SK-N-SH (cell line): Measurements from ENCODE around the gene GRIK3. TPM values are rescaled to one million over a fixed set of nuclear protein-coding genes. Genes with fewer than 3 reads are reported as not detected.

Experiments used
- CTCF ChIA-PET: fragments of 300-600, 350-600 bp; formaldehyde crosslinking; extraction: SDS; loops from one replicate; lab custom pipeline; 2021; lab: Yijun Ruan, JAX
- POLR2A ChIA-PET: fragments of 350-600 bp; sonication (Branson Sonifier 250); formaldehyde crosslinking; extraction: SDS; loops from one replicate; lab custom pipeline; 2020; ENCODE audit warnings: antibody characterized with exemption, inconsistent platforms; lab: Yijun Ruan, JAX
- DNase-seq: peaks from one replicate; pipeline ENCODE4 v3.0.0; 2012
- H2AFZ ChIP-seq: fragments of 200-600 bp; sonication (generic); 2 replicates; pipeline ENCODE4 v1.8.1; 2016; ENCODE audit warnings: antibody characterized with exemption, mild to moderate bottlenecking, low read depth
- H3F3A ChIP-seq: fragments of 200-600 bp; sonication (generic); replicated peaks from 2 replicates; pipeline ENCODE3; 2016; ENCODE audit warnings: antibody characterized with exemption, mild to moderate bottlenecking; ENCODE audit not compliant: insufficient read depth
- H3K27ac ChIP-seq, 2 experiments: fragments of 200-500 bp in 1 of 2; fragments of 200-600 bp in 1 of 2; sonication (Bioruptor generic) in 1 of 2; sonication (generic), shearing (Covaris generic) in 1 of 2; 2 replicates each; pipeline versions ENCODE4 v1.5.1 to v1.6.1; 2014 to 2016; ENCODE audit warnings: low read depth in 2 of 2, inconsistent platforms in 1 of 2, low read length in 1 of 2, mild to moderate bottlenecking in 1 of 2, mixed read lengths in 1 of 2
- H3K27me3 ChIP-seq: fragments of 200-600 bp; sonication (generic), shearing (Covaris generic); 2 replicates; pipeline ENCODE4 v1.6.1; 2016; ENCODE audit warnings: mixed run types; ENCODE audit not compliant: insufficient read depth
- H3K36me3 ChIP-seq, 2 experiments: fragments of 200-500 bp in 1 of 2; fragments of 200-600 bp in 1 of 2; sonication (Bioruptor generic) in 1 of 2; sonication (generic) in 1 of 2; replicated peaks in 1 of 2; 2 replicates each; pipeline versions ENCODE3 to v1.5.1; 2014 to 2016; ENCODE audit warnings: low read length in 1 of 2, mild to moderate bottlenecking in 1 of 2; ENCODE audit not compliant: insufficient read depth in 2 of 2, control insufficient read depth in 1 of 2
- H3K4me1 ChIP-seq, 2 experiments: fragments of 200-500 bp in 1 of 2; fragments of 200-600 bp in 1 of 2; sonication (Bioruptor generic) in 1 of 2; sonication (generic), shearing (Covaris generic) in 1 of 2; 2 replicates each; pipeline versions ENCODE4 v1.5.1 to v1.6.1; 2014 to 2016; ENCODE audit warnings: low read depth in 1 of 2, low read length in 1 of 2, mixed run types in 1 of 2; ENCODE audit not compliant: insufficient read depth in 2 of 2, control insufficient read depth in 1 of 2
- H3K4me2 ChIP-seq: fragments of 200-600 bp; sonication (generic), shearing (Covaris generic); 2 replicates; pipeline ENCODE4 v1.6.1; 2017; ENCODE audit warnings: mixed run types
- H3K4me3 ChIP-seq, 2 experiments: fragments of 200-500 bp in 1 of 2; fragments of 200-600 bp in 1 of 2; sonication (Bioruptor generic) in 1 of 2; sonication (generic), shearing (Covaris generic) in 1 of 2; 2 replicates each; pipeline versions ENCODE4 v1.5.1 to v1.8.1; 2014 to 2016; ENCODE audit warnings: low read depth in 2 of 2, inconsistent platforms in 1 of 2, low read length in 1 of 2, mild to moderate bottlenecking in 1 of 2, mixed read lengths in 1 of 2, moderate library complexity in 1 of 2
- H3K79me2 ChIP-seq: fragments of 200-600 bp; sonication (generic); 2 replicates; pipeline ENCODE4 v1.8.1; 2017; ENCODE audit warnings: mild to moderate bottlenecking; ENCODE audit not compliant: insufficient read depth
- H3K9ac ChIP-seq: fragments of 200-600 bp; sonication (generic); 2 replicates; pipeline ENCODE4 v1.6.1; 2017; ENCODE audit warnings: mixed run types
- H3K9me2 ChIP-seq: fragments of 200-600 bp; sonication (generic); 2 replicates; pipeline ENCODE4 v1.6.1; 2017; ENCODE audit warnings: mixed run types
- H3K9me3 ChIP-seq: fragments of 200-600 bp; sonication (generic); 2 replicates; pipeline ENCODE4 v1.6.1; 2017; ENCODE audit warnings: mixed run types, mild to moderate bottlenecking, moderate library complexity
- H4K20me1 ChIP-seq: fragments of 200-600 bp; sonication (generic); 2 replicates; pipeline ENCODE4 v1.6.1; 2017; ENCODE audit warnings: mild to moderate bottlenecking, mixed run types; ENCODE audit not compliant: insufficient read depth
- CHD2 ChIP-seq: fragments of 150-350 bp; IDR thresholded peaks from 2 replicates; pipeline ENCODE4 v1.6.1; 2018; ENCODE audit warnings: low read length; ENCODE audit not compliant: partially characterized antibody
- CTCF ChIP-seq: fragments of 200-600 bp; sonication (generic); IDR thresholded peaks from 2 replicates; pipeline ENCODE4 v1.6.1; 2017; ENCODE audit warnings: antibody characterized with exemption, mild to moderate bottlenecking, moderate library complexity
- ELF1 ChIP-seq: IDR thresholded peaks from 2 replicates; pipeline ENCODE4 v1.4.0; 2012
- EP300 ChIP-seq, 2 experiments: IDR thresholded peaks; 2 replicates each; pipeline versions ENCODE4 v1.4.0 to v1.6.1; 2012; ENCODE audit warnings: borderline replicate concordance in 1 of 2, low read depth in 1 of 2, low read length in 1 of 2
- EZH2phosphoT487 ChIP-seq: fragments of 200-600 bp; sonication (generic); IDR thresholded peaks from 2 replicates; pipeline ENCODE4 v1.6.1; 2017; ENCODE audit warnings: low read depth, mixed run types, mild to moderate bottlenecking, antibody characterized with exemption, moderate library complexity, borderline replicate concordance
- FOSL2 ChIP-seq: IDR thresholded peaks from 2 replicates; pipeline ENCODE4 v1.4.0; 2012; ENCODE audit warnings: low read depth, mild to moderate bottlenecking, moderate library complexity, borderline replicate concordance
- FOXJ3 ChIP-seq: sonication (generic); formaldehyde crosslinking; IDR thresholded peaks from 2 replicates; pipeline ENCODE4 v1.5.1; 2020; ENCODE audit warnings: mild to moderate bottlenecking, missing genetic modification reagents
- FOXM1 ChIP-seq: IDR thresholded peaks from 2 replicates; pipeline ENCODE4 v1.4.0; 2012; ENCODE audit warnings: low read depth, mild to moderate bottlenecking
- GABPA ChIP-seq: IDR thresholded peaks from 2 replicates; pipeline ENCODE4 v1.4.0; 2012; ENCODE audit warnings: low read depth, mild to moderate bottlenecking
- GATA2 ChIP-seq: sonication (generic); formaldehyde crosslinking; IDR thresholded peaks from 2 replicates; pipeline ENCODE4 v1.5.0; 2020; ENCODE audit warnings: mild to moderate bottlenecking, missing genetic modification reagents
- JUND ChIP-seq: IDR thresholded peaks from 2 replicates; pipeline ENCODE4 v1.4.0; 2012
- MEF2A ChIP-seq: IDR thresholded peaks from 2 replicates; pipeline ENCODE4 v1.4.0; 2012; ENCODE audit warnings: low read depth, borderline replicate concordance
- MXI1 ChIP-seq: IDR thresholded peaks from 2 replicates; pipeline ENCODE4 v1.6.1; 2012; ENCODE audit warnings: mild to moderate bottlenecking, low read depth, low read length, improper control_type of control experiment
- NRF1 ChIP-seq: IDR thresholded peaks from 2 replicates; pipeline ENCODE4 v1.6.1; 2012; ENCODE audit warnings: low read depth, mild to moderate bottlenecking, low read length
- POLR2AphosphoS5 ChIP-seq: IDR thresholded peaks from 2 replicates; pipeline ENCODE4 v1.6.1; 2012; ENCODE audit warnings: low read depth, low read length
- RAD21 ChIP-seq: IDR thresholded peaks from 2 replicates; pipeline ENCODE4 v1.6.1; 2012; ENCODE audit warnings: mild to moderate bottlenecking, low read length
- RCOR1 ChIP-seq: fragments of 150-350 bp; IDR thresholded peaks from 2 replicates; pipeline ENCODE4 v1.6.1; 2017; ENCODE audit warnings: antibody characterized with exemption, low read length
- REST ChIP-seq: IDR thresholded peaks from 2 replicates; pipeline ENCODE4 v1.6.1; 2012; ENCODE audit warnings: mild to moderate bottlenecking, low read depth, low read length, moderate library complexity
- RXRA ChIP-seq: IDR thresholded peaks from 2 replicates; pipeline ENCODE4 v1.4.0; 2012; ENCODE audit warnings: low read depth, mild to moderate bottlenecking, borderline replicate concordance
- SIN3A ChIP-seq: IDR thresholded peaks from 2 replicates; pipeline ENCODE4 v1.6.1; 2012; ENCODE audit warnings: low read depth, mild to moderate bottlenecking, low read length, moderate library complexity, borderline replicate concordance
- SMC3 ChIP-seq: IDR thresholded peaks from 2 replicates; pipeline ENCODE4 v1.6.1; 2012; ENCODE audit warnings: low read depth, low read length, improper control_type of control experiment
- TEAD4 ChIP-seq: IDR thresholded peaks from 2 replicates; pipeline ENCODE4 v1.4.0; 2012; ENCODE audit warnings: mild to moderate bottlenecking, borderline replicate concordance; ENCODE audit not compliant: insufficient read depth
- USF1 ChIP-seq: IDR thresholded peaks from 2 replicates; pipeline ENCODE4 v1.4.0; 2012; ENCODE audit warnings: low read depth, borderline replicate concordance
- USF2 ChIP-seq: fragments of 150-350 bp; IDR thresholded peaks from 2 replicates; pipeline ENCODE4 v1.6.1; 2017; ENCODE audit warnings: antibody characterized with exemption, low read length, low read depth, borderline replicate concordance
- WGBS: methylation state at CpG from one replicate; pipeline ENCODE4 v1.1.6; 2017; ENCODE audit warnings: low lambda C conversion rate; 5-methylcytosine and 5-hydroxymethylcytosine counted together
- polyA plus RNA-seq, 3 experiments: library from polyadenylated mRNA; depleted of rRNA; stranded (reverse); fragments of >200 nt; gene quantifications; 2 replicates each; pipeline ENCODE4 v1.2.3, GENCODE V29; 2012

Gene GRIK3
- polyA plus RNA-seq, 1 of the 3 experiments (the other 2 are of a cell fraction), result not detected

GRCh38 chr1:36864182-36864822 is 170.0 kb downstream of the GRIK3 start:
- no peak overlapping the region for H3K4me3 ChIP-seq
- H3F3A ChIP-seq, result no peaks in the 10 kb centered on the region
- peak; percentile 46 for DNase-seq
- no peak overlapping the region for H3K9ac ChIP-seq
- no peaks in the 10 kb centered on the region for H3K9me2 ChIP-seq
- 4% methylated on average over 6 of the region's 6 CpGs for WGBS
- H3K79me2 ChIP-seq, result no peaks in the 10 kb centered on the region
- TF ChIP-seq MEF2A, result no peak
- no peak for TF ChIP-seq RXRA
- no peak for TF ChIP-seq SIN3A
- peak; percentile 24 for TF ChIP-seq RAD21
- TF ChIP-seq FOSL2, result no peak
- no peak for TF ChIP-seq MXI1
- TF ChIP-seq USF2, result no peak
- no peak for TF ChIP-seq CHD2
- TF ChIP-seq EP300 (IDR thresholded peaks at IDR 0.05; ENCODE audit: borderline replicate concordance in 1 of 2, low read depth in 1 of 2, low read length in 1 of 2), result no peak
- TF ChIP-seq GABPA, result no peak
- no peak for TF ChIP-seq GATA2 (CRISPR knock-in tag)
- TF ChIP-seq NRF1, result no peak
- no peak for TF ChIP-seq EZH2phosphoT487
- TF ChIP-seq RCOR1, result 0 out of 2 replicates have a peak, but pooled peaks have one; percentile 1
- no peak for TF ChIP-seq POLR2AphosphoS5
- TF ChIP-seq CTCF, result peak; percentile 23
- no peak for TF ChIP-seq FOXM1
- TF ChIP-seq JUND, result no peak
- TF ChIP-seq FOXJ3 (CRISPR knock-in tag), result no peak
- no peak for TF ChIP-seq TEAD4
- TF ChIP-seq REST, result no peak
- no peak for TF ChIP-seq ELF1
- TF ChIP-seq SMC3, result no peak; the same call in 1 of the 2 replicates
- TF ChIP-seq USF1, result no peak
- ChIA-PET POLR2A (interaction anchor here (0.6 to 0.9 kb wide), 2 partner anchors 96 to 154 kb away, joined by 3 read pairs; no protein-coding TSS in a partner anchor), CTCF (interaction anchor here (0.6 to 3.4 kb wide), 44 partner anchors 10 to 570 kb away, joined by 3 to 42 read pairs (median 4); no protein-coding TSS in a partner anchor)
- H3K27me3 ChIP-seq, result no peaks in the 10 kb centered on the region
- no peaks in the 10 kb centered on the region for H3K36me3 ChIP-seq
- H3K9me3 ChIP-seq, result no peaks in the 10 kb centered on the region
- no peak overlapping the region for H3K4me2 ChIP-seq
- H2AFZ ChIP-seq, result no peak overlapping the region
- H3K4me1 ChIP-seq, result peaks cover 0 to 29% of the 10 kb centered on the region in 2 experiments; a peak in 2 of 4 replicates
- no peaks in the 10 kb centered on the region for H4K20me1 ChIP-seq
- H3K27ac ChIP-seq, result peak overlapping the region in 1 of 2 experiments; percentile 83; a peak in 2 of 4 replicates
